IPS-15b (cell line): ENCODE measurements around the gene CORO1C.
"Not testable (repeated sequence)": the region's sequence is repeated elsewhere in the genome, so short reads cannot be mapped to it uniquely, and the experiment has no call there.

ENCODE experiments used
- H3K27me3 ChIP-seq: one replicate; pipeline ENCODE4 v1.6.1; 2013; ENCODE audit warnings: low read length; ENCODE audit not compliant: control insufficient read depth, insufficient read depth
- H3K36me3 ChIP-seq: one replicate; pipeline ENCODE4 v1.6.1; 2013; ENCODE audit warnings: low read length; ENCODE audit not compliant: control insufficient read depth, insufficient read depth
- H3K4me1 ChIP-seq: one replicate; pipeline ENCODE4 v1.6.1; 2013; ENCODE audit warnings: mild to moderate bottlenecking, low read length; ENCODE audit not compliant: control insufficient read depth, insufficient read depth
- H3K4me3 ChIP-seq: one replicate; pipeline ENCODE4 v1.5.1; 2013; ENCODE audit warnings: low read depth, low read length
- H3K9ac ChIP-seq: one replicate; pipeline ENCODE4 v1.6.1; 2013; ENCODE audit warnings: low read depth, mild to moderate bottlenecking, low read length
- H3K9me3 ChIP-seq: one replicate; pipeline ENCODE4 v1.6.1; 2013; ENCODE audit warnings: mild to moderate bottlenecking, low read length; ENCODE audit not compliant: control insufficient read depth, insufficient read depth

CORO1C gene

GRCh38 chr12:108658115-108658514 is 73.2 kb downstream of the CORO1C start:
- H3K27me3 ChIP-seq, H3K9me3 ChIP-seq, H3K4me3 ChIP-seq, H3K9ac ChIP-seq: not testable (repeated sequence)
- peaks cover 22% of the 10 kb centered on the region for H3K36me3 ChIP-seq
- peaks cover 11% of the 10 kb centered on the region for H3K4me1 ChIP-seq

- no peak overlapping the region for H3K4me3 ChIP-seq
- H3K27me3 ChIP-seq, result no peaks in the 10 kb centered on the region
- peaks cover 13% of the 10 kb centered on the region for H3K4me1 ChIP-seq
- H3K36me3 ChIP-seq, result peaks cover 22% of the 10 kb centered on the region
- no peaks in the 10 kb centered on the region for H3K9me3 ChIP-seq
- no peak overlapping the region for H3K9ac ChIP-seq
These were observed 74.1 kb downstream of the CORO1C start for GRCh38 chr12:108657130-108657745.

- not testable (repeated sequence) for H3K9me3 ChIP-seq, H3K9ac ChIP-seq, H3K4me3 ChIP-seq, H3K27me3 ChIP-seq
- Histone ChIP-seq H3K36me3 (peaks cover 25% of the 10 kb centered on the region), H3K4me1 (peaks cover 13% of the 10 kb centered on the region)
These were observed 75.1 kb downstream of the CORO1C start for GRCh38 chr12:108656247-108656646.

- not testable (repeated sequence) for H3K9ac ChIP-seq, H3K4me3 ChIP-seq, H3K9me3 ChIP-seq, H3K27me3 ChIP-seq
- H3K4me1 ChIP-seq, result peaks cover 13% of the 10 kb centered on the region
- peaks cover 25% of the 10 kb centered on the region for H3K36me3 ChIP-seq
These were observed 75.5 kb downstream of the CORO1C start for GRCh38 chr12:108655812-108656175.

GRCh38 chr12:108654622-108655021 is 76.7 kb downstream of the CORO1C start:
- peaks cover 25% of the 10 kb centered on the region for H3K36me3 ChIP-seq
- peaks cover 13% of the 10 kb centered on the region for H3K4me1 ChIP-seq

GRCh38 chr12:108653922-108654321 is 77.4 kb downstream of the CORO1C start:
- H3K9me3 ChIP-seq, result no peaks in the 10 kb centered on the region
- peaks cover 13% of the 10 kb centered on the region for H3K4me1 ChIP-seq
- H3K27me3 ChIP-seq, result no peaks in the 10 kb centered on the region
- no peak overlapping the region for H3K9ac ChIP-seq
- peaks cover 25% of the 10 kb centered on the region for H3K36me3 ChIP-seq
- H3K4me3 ChIP-seq, result no peak overlapping the region

More at GRCh38 chr12:108654622-108655021, 76.7 kb downstream of the CORO1C start:
- not testable (repeated sequence) for H3K27me3 ChIP-seq, H3K9ac ChIP-seq, H3K9me3 ChIP-seq, H3K4me3 ChIP-seq

GRCh38 chr12:108653082-108653516 is 78.2 kb downstream of the CORO1C start:
- Histone ChIP-seq H3K9ac (no peak overlapping the region), H3K36me3 (peaks cover 24% of the 10 kb centered on the region), H3K4me3 (no peak overlapping the region), H3K27me3 (no peaks in the 10 kb centered on the region), H3K9me3 (no peaks in the 10 kb centered on the region), H3K4me1 (peaks cover 13% of the 10 kb centered on the region)

- Histone ChIP-seq H3K9ac (no peak overlapping the region), H3K4me1 (peaks cover 13% of the 10 kb centered on the region), H3K4me3 (no peak overlapping the region), H3K27me3 (no peaks in the 10 kb centered on the region), H3K9me3 (no peaks in the 10 kb centered on the region), H3K36me3 (peaks cover 18% of the 10 kb centered on the region)
These were observed 81.2 kb downstream of the CORO1C start for GRCh38 chr12:108650083-108650482.

- Histone ChIP-seq H3K4me1 (peaks cover 13% of the 10 kb centered on the region), H3K4me3 (no peak overlapping the region), H3K9me3 (no peaks in the 10 kb centered on the region), H3K9ac (no peak overlapping the region), H3K27me3 (no peaks in the 10 kb centered on the region), H3K36me3 (peaks cover 18% of the 10 kb centered on the region)
These were observed 81.6 kb downstream of the CORO1C start for GRCh38 chr12:108649669-108650068.

- Histone ChIP-seq H3K36me3 (peaks cover 18% of the 10 kb centered on the region), H3K27me3 (no peaks in the 10 kb centered on the region), H3K9ac (no peak overlapping the region), H3K4me1 (peaks cover 11% of the 10 kb centered on the region), H3K9me3 (no peaks in the 10 kb centered on the region), H3K4me3 (no peak overlapping the region)
These were observed 82.2 kb downstream of the CORO1C start for GRCh38 chr12:108649126-108649525.

- H3K36me3 ChIP-seq, result peaks cover 18% of the 10 kb centered on the region
- H3K4me1 ChIP-seq, result peaks cover 5% of the 10 kb centered on the region
- H3K9ac ChIP-seq, result no peak overlapping the region
- H3K9me3 ChIP-seq, result no peaks in the 10 kb centered on the region
- H3K27me3 ChIP-seq, result no peaks in the 10 kb centered on the region
- H3K4me3 ChIP-seq, result no peak overlapping the region
These were observed 82.9 kb downstream of the CORO1C start for GRCh38 chr12:108648371-108648770.

- peaks cover 18% of the 10 kb centered on the region for H3K36me3 ChIP-seq
- H3K27me3 ChIP-seq, result no peaks in the 10 kb centered on the region
- H3K9me3 ChIP-seq, result no peaks in the 10 kb centered on the region
- H3K4me1 ChIP-seq, result no peaks in the 10 kb centered on the region
- H3K4me3 ChIP-seq, result no peak overlapping the region
- H3K9ac ChIP-seq, result no peak overlapping the region
These were observed 83.6 kb downstream of the CORO1C start for GRCh38 chr12:108647585-108648287.
